Retinal pigment epithelial cell (primary cell): ENCODE results near the gene ATP8A2.
"Not testable (repeated sequence)": the region's sequence is repeated elsewhere in the genome, so short reads cannot be mapped to it uniquely, and the experiment has no call there.

ENCODE experiments used
- DNase-seq: peaks from one replicate; pipeline ENCODE4 v3.0.0-alpha.2; 2010; ENCODE audit warnings: low read depth
- H3K4me3 ChIP-seq: 2 replicates; pipeline ENCODE4 v1.5.1; 2011; ENCODE audit warnings: mild to moderate bottlenecking, low read length, control low read depth, moderate library complexity
- TF ChIP-seq, protein P1 (sequence below): conservative IDR thresholded peaks from 2 replicates; pipeline ENCODE4 v1.5.1; 2011; ENCODE audit warnings: low read depth, low read length, control low read depth, inconsistent platforms

The ATP8A2 gene

DNA sequence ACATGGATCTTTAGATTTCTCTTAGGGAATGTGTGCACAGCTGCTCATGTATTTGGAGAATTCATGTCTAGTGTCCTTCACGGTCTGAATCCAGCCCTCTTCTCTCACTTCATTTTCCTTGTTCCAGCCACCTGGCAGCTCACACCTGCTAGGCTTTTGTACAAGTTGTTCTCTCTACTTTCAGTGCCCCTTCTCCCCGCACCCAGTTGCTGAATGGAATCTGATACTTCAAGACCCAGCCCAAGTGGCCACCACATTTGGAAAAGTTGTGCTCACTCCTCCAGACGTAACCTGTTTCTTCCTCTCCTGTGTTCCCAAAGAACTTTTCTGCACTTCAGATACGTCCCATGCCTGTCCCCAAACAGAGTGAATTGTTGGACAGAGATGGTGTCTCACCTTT lies 444.5 kb downstream of the ATP8A2 start:
- no peak overlapping the region for H3K4me3 ChIP-seq
- TF ChIP-seq, protein P1, sequence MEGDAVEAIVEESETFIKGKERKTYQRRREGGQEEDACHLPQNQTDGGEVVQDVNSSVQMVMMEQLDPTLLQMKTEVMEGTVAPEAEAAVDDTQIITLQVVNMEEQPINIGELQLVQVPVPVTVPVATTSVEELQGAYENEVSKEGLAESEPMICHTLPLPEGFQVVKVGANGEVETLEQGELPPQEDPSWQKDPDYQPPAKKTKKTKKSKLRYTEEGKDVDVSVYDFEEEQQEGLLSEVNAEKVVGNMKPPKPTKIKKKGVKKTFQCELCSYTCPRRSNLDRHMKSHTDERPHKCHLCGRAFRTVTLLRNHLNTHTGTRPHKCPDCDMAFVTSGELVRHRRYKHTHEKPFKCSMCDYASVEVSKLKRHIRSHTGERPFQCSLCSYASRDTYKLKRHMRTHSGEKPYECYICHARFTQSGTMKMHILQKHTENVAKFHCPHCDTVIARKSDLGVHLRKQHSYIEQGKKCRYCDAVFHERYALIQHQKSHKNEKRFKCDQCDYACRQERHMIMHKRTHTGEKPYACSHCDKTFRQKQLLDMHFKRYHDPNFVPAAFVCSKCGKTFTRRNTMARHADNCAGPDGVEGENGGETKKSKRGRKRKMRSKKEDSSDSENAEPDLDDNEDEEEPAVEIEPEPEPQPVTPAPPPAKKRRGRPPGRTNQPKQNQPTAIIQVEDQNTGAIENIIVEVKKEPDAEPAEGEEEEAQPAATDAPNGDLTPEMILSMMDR, result no peak
- no peak for DNase-seq

DNA sequence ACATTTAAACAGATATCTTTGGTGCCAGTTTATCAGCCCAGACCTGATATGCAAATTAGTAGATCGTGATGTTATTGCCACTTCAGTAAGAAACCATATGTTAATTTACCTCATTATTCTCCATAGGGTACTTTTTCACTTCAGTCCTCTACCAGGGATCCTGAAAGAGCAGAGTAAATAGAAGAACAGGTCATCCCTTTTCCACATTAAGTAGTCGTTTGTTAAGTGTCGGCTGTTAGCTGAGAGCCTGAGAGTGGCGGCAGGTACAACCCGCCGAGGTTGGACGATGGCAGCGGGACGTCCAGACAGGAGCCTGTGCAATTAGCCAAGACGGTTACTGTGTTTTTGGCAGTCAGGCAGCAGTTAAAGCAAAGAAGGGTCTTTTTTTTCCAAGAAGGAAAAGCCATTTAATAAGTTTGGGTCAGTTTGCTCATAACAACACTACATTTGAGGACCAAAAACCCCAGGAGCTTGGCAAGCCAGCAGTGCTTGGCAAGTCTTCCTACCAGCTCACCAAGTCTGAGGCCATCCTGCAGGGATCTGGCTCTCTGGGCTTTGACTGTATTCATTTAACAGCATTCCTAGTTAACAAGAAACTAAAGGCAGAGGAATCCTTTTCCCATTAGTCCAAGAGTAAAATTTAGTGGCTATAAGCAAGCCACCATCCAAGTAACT lies 448.2 kb downstream of the ATP8A2 start:
- DNase-seq, result no peak
- TF ChIP-seq, protein P1, result no peak

DNA sequence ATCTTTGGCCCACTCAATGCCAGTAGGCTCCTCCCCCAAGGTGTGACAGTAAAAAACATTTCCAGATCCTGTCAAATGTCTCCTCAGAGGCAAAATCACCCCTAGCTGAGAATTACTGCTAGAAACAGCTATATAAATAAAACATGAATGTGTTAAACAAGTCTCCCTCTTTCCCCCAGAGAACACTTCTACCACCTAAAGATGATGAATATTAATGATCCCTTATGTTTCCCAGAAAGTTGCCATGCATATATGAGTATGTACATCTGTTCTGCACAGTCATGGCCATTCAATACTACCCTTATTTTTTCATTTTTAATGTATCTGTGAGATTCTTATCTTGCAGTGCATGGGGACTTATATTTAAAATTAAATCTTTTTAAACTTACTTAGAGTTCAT lies 450.0 kb downstream of the ATP8A2 start:
- TF ChIP-seq, protein P1, result no peak
- no peak for DNase-seq
- H3K4me3 ChIP-seq, result no peak overlapping the region

More for the DNA sequence above, 448.2 kb downstream of the ATP8A2 start:
- no peak overlapping the region for H3K4me3 ChIP-seq

DNA sequence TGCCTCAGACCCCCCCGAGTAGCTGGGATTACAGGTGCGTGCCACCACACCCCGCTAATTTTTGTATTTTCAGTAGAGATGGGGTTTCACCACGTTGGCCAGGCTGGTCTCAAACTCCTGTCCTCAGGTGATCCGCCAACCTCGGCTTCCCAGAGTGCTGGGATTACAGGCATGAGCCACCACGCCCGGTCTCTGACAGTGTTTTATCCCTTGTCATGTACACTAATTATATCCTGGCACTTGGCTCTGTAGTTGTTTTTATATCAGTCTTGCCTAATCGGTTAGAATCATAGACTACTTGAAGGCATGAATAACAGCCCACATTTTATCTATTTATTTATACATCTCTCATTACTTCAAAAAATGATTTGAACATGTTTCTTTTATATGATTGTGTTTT lies 455.4 kb downstream of the ATP8A2 start:
- DNase-seq, H3K4me3 ChIP-seq: not testable (repeated sequence)

DNA sequence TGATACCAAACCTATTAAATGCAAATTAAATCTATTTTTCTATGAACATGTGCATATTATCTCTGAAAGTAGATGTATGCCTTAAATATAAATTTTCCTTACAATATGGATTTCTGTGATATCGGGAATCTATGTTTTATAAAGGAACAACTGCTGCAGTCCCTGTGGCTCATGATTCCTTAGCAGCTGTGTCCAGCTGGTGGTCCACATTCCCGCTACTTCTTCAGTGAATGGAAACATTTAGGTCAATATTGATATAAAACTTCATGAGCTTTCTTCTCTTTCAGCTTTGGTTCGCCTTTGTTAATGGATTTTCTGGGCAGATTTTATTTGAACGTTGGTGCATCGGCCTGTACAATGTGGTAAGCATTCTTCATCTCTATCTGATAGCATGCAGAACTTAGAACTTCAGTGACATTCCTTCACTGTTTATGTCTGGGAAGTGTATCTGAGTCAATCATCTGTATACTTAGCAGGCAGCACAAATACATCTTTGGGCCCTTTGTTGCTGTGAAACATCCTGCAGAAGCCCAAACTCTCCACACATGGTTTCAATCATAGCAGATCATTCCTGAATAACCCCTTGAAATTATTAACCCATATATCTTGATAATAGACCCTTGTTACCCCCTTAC lies 456.2 kb downstream of the ATP8A2 start:
- TF ChIP-seq, protein P1, result no peak
- H3K4me3 ChIP-seq, result no peak overlapping the region

GRCh38 chr13:25833761-25834160 lies 462.0 kb downstream of the ATP8A2 start:
- DNase-seq, result no peak
- TF ChIP-seq, protein P1, result no peak

More for the DNA sequence above, 456.2 kb downstream of the ATP8A2 start:
- no peak for DNase-seq

DNA sequence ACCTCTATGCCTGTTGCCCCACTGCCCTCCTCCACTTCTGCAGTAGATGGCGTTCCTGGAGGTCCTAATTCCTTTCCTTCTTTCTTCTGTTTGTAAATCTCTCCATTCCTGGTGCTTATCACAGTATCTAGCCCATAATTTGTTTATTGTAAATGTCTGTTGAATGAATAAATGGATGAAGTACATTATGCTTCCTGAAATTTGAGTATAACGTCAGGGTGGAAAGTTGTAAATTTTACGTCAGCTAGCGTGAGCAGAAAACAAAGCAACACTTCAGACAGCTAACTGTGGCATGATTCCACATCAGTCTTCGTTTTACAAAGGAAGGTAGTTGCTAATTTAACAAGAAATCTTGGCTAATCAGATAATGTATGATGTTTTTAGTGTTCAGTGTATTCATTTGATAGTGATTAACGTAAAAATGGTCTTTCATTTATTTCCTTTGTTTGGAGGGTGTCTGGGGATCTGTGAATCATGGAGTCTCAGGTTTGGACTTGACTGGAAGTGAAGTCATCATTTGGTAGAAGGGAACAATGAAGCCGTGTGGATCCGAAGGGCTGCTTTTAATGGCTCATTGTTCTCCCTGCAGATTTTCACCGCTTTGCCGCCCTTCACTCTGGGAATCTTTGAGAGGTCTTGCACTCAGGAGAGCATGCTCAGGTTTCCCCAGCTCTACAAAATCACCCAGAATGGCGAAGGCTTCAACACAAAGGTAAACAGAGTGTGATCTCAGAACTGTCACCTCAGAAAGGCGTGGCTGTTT lies 465.0 kb downstream of the ATP8A2 start:
- DNase-seq, result no peak
- no peak overlapping the region for H3K4me3 ChIP-seq
- TF ChIP-seq, protein P1, result no peak

More at GRCh38 chr13:25833761-25834160, 462.0 kb downstream of the ATP8A2 start:
- H3K4me3 ChIP-seq, result no peak overlapping the region
